Stimulated activated CD4-positive, alpha-beta T cell treated with anti-CD3 and anti-CD28 coated beads, Interleukin-1b, Interleukin-23, amount 100 ng/mL, for 24 hours (primary cell): ENCODE measurements around the gene NGEF.

Experiments used
- DNase-seq, 4 experiments: peaks; one replicate each; pipeline ENCODE4 v3.0.0-alpha.2; 2020; ENCODE audit warnings: low read depth in 4 of 4, low spot score in 1 of 4

Gene NGEF

DNA sequence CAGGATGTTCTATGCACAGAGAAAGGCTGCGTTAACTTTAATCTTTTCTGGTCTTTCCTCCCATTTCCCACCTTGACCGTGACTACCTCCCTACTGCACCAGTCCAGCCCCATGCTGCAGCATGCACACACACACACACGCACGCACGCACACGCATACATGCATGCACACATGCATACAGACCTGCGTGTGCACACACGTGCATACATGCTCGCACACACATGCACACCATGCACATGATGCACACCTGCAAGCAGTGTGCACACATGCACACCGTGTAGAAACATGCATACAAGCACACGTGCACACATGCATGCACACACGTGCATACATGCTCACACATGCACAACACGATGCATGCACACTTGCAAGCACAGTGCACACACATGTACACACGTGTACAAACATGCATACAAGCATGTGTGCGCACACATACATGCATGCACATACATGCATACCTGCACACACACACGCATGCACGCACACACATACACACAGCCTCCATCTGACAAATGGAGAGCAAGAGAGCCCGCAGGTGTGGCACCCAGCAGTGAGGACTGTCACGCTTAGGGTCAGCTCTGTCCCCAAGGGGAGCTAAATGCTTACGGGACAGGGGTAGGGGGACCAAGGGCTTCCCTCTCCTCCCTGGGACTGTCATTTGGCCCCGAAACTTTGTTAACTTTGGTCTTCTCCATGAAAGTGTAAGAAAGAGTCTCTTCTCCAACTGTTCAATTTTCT lies 124.8 kb downstream of the NGEF start:
- no peak for DNase-seq

DNA sequence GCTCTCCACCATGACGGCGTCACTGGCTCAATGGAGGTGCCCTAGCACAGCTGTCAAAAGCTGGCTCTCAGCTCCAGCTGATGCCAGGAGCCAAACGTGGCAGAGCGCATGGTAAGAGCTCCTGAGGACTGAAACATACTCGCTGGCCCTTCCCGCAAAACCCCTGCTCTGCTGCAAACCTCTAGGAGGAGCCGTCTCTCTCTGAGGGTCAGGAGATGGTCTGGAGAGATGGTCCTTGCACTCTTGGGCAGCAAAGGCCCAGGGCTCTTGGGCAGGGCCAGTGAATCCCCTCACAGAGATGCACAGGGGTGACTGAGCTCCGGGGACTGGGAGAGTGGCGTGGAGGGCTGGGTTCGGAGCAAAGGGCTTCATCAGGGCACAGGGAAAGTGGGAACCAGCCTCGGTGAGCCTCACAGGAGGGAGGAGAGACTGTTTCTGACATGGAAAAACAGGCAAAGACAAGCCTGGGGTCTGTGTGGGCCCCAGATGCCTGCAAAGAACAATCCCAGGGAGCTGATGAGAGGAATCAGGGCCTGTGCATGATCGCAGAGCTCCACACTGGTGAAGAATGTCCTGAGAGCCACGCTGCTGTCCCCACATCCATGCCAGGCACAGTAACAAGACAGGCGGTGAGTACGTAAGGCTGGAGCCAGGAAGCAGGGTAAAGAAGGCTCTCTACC lies 125.7 kb downstream of the NGEF start:
- DNase-seq = no peak

DNA sequence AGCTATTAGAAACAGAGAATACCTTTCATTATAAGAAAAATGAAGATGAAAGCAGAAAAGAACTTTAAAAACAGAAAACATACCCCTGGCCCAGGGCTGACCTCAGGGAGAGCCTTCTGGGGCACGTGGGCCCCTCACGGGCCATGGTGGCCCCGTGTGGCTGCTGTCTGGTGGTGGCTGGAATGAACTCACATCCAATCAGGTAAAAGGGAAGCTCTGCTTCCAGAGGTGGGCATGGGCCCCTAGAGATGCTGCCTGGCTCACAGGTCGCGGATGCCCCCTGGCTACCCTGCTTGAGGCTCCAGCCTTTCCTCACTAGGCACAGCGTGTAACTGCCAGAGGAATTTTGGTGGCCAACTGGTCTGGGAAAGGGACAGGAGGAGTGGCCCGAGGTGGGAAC lies 126.4 kb downstream of the NGEF start:
- DNase-seq = no peak

DNA sequence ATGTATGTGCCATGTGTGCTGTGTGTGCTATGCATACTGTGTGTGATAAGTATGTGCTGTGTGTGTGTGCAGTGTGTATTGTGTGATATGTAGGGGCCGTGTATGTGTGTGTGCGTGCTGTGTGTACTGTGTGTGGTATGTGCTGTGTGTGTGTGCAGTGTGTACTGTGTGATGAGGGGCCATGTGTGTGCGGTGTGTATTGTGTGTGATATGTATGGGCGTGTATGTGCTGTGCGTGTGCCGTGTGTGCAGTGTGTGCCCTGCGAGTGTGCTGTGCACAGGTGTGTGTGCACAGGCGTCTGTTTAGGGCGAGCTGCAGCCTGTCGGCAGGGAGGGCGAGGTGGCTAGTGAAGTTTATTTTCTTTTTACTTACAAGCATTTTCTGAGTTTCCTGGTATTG lies 126.9 kb downstream of the NGEF start:
- DNase-seq = no peak

DNA sequence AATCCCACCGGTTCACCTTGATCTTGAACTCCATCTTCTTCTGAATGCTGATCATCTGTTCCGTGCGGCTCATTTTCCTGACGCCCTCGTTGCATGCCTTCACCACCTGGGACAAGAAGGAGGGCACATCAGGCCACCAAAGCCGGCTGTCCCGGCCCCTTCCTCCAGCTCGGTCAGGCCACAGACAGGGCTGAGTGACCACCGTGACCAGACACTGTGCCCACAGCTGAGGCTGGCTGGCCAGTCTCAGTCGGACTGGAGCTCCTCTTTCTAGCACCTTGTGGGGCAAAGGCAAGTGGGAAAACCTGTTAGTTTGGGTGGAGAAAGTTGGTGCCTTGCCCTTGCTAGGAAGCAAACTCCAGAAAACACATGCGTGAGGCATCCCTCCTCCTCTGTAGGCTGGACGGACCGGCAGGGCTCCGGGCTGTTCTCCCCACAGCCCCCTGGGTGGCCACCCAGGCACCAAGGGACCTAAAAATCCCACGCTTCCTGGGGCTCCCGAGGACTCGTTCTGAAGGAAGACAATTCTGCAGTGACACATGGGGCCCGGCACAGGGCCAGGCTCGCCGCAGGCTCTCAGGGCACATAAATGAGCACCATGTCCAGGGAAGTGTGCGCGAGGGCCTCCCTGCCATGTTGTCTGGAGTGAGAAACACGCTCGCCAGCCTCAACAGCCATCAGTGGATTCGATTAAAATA lies 127.6 kb downstream of the NGEF start:
- no peak for DNase-seq

DNA sequence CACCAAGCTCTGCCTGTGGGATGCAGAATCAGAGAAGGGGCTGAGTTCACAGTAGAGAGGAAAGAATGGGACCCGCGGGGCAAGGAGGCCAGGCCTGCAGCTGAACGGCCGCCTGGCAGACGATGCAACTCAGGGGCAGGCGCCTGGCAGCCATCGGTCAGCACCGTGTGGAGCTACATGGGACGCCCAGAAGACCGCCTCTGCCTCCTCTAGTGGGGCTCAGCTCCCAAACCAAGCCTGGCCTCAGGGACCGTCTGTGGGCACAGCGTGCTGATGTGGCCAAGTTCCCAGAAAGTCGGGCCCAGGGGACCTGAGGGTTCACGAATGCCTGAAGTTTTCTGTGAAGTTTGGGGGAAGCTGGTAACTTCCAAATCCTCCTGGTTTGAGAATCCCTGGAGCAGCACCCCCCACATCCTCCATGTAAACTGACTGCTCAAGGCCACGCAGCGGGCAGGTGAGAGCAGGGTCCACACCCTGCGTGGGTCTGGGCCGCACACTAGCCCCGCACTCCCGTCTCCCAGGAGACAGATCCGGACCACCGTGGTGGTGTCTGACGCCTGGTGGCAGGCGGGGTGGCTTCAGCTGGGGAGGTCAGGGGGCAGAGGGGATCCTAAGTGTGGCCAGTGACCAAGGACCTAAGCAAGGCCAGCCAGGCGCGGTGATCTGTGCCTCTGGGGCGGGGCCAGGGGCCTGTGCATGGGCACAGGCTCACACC lies 128.3 kb downstream of the NGEF start:
- DNase-seq = no peak

DNA sequence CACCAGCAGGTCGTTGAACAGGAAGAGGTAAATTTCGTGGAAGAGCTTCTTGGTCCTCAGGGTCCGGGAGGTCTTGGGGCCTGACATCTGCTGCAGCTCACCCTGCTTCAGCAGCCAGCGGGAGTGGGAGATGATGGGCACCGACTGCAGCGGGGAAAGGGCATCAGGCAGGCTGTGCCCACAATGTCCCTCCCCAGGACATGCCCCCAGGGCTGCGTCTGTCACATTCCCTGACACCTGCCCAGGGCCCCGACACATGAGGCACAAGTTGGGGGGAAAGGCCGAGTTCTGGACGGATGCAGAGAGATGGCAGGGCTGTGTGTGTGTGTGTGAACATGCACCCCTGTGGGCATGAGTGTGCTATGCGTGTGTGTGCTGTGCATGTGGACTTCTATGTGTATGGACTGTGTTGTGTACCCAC lies 129.0 kb downstream of the NGEF start:
- DNase-seq = no peak

DNA sequence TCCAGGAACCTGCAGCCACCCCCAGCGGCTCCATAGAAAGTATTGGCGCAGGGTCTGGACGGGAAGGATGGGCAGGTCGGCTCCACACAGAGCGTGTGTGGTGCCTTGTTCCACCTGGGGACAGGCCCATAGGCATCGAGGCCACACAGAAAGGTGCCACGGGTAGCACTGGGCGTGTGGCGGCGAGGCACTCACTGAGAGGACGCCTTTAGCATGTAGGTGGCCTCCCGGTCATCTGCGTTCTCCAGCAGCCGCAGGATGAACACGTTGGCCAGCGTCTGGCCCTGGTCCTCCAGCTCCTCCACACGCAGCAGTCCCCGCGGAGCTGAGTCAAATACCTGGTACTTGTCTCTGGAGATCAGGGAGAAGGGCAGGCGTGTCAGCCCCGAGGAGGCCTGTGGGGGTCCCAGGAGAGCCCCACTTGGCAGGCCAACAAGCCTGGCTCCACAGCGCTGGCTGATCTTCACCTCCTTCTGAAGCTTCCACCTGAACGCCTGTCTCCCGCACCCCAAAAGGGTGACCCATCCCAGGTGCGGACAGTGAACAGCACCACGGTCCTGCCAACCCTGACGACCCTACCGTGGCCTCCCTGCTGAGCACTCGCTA lies 129.8 kb downstream of the NGEF start:
- DNase-seq = no peak

DNA sequence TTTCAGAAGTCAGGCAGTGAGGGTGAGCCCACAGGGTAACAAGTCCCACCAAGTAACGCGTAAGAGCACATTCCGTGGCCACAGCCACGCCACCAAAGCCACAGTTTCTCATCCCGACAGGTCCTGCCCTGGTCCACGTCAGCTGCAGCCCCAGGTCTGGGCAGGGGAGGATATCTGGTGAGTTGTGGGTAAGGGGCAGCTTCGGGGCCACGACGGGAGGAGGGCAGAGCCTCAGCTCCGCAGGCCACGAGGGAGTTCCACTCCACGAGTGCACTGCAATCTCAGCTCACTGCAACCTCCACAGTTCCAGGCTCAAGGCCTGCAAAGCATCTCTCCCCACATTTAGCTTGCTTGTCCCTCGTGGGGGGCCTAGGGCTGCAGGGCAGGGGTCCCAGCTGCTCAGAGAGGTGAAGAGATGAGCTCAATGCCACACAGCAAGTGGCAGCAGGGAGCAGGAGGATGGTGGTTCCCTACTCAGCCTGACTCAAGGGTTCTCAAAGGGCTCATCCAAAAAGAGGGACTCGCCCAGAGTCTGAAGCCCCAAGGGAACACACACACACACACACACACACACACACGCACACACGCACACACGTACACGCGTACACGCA lies 130.4 kb downstream of the NGEF start:
- DNase-seq = no peak

DNA sequence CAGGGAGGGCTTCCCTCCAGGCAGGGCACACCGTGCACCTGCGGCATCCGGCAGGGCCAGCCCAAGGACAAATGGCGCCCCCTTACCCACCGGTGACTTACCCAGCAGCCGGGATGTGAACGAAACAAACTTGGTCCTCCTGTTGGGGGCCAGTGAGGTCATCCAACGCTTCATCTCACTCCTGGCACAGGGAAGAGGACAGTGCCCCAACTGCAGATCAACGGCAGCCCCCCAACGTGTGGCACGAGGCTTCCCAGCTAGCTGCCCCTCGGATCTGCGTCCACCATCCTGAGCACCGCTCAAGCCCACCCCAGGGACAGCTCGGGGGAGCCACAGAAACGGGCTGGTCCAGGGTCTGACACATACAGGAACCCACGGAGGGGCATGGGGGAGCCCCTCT lies 131.0 kb downstream of the NGEF start:
- no peak for DNase-seq

DNA sequence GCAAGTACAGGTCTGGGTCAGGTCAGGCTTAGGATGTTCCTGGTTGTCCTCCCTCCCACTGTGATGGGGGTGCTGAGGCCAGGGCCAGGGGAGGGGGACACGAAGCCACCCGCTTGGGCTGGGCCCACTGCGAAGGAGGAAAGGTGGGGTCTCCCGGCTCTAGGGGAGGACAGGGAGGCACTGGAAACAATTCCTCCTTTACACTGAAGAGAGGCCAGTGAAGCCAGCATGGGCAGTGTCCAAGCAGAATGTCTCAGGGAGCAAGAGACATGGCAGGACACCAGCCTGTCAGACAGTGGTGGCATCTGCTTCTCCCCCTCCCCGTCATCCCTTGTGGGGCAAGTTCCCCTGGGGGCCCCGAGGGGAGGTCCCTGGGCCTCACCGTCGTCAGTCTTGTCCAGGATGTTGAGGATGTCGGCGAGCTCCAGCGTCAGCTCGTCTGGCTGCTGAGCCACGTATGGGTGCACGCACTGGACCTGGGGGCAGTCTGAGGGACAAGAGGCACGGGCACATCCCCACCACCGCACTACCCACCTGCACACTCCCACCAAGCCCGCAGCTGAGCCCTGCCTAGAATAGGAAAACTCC lies 132.2 kb downstream of the NGEF start:
- no peak for DNase-seq

DNA sequence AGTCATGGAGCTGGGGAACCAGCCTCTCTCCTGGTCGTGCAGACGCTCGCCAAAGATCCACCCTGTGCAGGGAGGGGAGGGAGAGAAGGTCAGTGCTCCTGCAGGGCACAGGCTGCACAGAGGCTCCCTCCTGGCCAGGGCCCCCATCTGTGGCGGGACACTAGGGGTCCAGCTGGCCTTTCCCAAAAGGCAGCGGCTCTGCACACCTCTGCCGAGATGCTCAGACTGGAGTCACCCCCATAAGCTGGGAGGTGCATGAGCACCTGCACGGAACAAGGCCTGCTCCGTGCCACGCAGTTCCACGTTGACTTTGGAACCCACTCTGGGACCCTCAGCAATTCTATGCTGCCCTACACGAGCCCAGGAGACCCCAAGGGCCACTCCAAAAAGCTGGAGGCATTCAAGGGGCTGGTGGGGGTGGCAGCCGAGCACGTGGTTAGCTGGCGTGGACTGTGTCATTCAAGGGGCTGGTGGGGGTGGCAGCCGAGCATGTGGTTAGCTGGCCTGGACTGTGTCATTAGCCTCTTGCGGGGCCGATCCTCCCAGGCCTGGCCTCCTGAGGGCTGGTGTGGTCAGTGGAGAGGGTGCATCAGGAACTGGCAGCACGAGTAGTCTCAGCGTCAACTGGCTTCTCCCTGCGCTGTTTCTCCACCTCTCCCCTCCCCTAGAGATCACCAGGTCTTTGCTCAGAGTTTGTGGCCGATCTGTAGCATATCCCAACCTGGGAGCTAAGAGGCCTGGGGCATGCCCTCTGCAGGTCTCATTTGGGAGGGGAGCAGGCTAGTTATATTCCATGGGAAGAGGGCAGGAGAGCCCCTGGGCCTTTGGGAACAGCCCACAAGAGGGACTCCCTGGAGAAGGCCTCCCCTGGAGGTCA lies 133.2 kb downstream of the NGEF start:
- DNase-seq = no peak

DNA sequence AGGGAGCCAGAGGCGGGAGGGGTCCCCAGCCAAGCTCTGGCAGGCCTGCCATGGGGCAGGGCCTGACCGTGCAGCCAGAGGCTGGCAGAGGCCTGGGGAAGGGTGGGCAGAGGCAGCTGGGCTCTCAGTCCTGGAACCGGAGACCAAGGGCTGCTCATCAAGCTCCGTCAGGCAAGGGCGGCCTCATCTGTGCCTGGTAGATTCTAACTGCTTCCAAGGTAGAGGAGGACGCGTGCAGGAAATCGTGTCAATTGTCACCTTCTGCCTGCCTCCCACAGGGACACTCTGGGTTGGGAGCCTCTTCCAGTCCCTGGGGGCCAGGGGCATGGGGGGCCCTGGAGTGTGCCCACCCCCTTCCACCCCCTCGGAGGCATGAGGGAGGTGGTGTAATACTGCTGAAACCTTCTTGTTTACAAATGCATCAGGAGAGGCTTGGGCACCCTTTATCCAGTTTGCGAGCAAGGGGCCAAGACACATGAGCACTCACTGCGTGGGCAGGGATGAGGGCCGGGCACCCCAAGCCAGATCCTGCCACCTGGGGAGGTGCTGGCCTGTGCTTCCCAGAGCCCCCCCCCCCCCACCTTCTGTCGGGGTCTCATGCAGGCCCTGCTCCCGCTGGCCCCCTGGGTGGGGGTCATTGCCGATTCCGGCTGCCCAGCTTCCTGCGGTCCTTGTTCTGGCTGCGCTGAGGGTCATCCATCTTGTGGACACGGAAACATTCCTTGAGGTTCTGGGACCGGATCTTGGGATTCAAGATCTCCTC lies 134.0 kb downstream of the NGEF start:
- DNase-seq = no peak

DNA sequence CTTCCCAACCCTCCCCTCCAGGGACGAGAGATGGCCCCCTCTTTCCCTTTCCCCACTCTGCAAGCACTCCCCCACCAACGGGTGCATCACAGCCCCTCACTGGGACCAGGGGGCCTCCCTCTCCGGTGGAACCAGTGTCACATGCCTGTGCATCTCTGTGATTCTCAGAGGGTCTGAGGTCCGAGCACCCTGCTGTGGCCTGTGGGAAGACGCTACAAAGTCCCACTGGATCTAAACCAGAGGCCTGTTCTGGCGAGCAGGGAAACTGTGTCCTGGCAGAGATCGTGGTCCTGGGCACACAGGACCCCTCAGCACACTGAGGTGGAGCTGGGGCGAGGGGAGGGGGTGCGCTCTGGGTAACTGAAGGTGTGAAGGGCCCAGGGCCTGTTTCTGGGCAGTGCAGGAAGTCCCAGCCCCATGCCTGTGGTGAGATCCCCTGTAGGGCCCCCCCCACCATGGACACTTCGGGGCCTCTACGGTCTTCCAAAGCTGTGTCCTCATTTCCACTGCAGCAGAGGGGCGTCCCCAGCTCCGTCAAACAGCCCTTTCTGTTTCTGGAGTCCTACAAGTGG lies 135.0 kb downstream of the NGEF start:
- DNase-seq = no peak

DNA sequence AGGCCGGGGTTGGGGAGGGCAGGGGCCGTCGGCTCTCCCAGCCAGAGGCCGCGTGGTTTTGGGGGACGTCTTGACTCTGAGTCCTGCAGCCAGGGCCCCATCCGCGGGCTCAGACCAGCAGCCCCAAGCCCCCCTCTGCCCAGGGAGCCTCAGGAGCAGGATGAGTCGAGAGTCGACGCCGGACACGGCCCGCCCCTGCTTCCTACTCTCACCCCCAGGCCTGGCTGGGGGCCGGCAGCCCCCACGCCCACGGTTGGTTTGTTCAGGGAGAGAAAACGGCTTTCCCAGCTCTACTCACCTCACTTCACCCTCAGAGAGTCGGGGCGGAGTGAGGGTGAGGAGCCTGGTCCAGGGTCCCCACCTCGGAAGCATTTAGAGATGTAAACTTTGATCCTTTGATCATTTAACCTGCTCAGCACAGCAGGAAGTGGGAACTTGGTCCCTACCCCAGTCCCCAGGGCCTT lies 136.0 kb downstream of the NGEF start:
- DNase-seq = no peak

DNA sequence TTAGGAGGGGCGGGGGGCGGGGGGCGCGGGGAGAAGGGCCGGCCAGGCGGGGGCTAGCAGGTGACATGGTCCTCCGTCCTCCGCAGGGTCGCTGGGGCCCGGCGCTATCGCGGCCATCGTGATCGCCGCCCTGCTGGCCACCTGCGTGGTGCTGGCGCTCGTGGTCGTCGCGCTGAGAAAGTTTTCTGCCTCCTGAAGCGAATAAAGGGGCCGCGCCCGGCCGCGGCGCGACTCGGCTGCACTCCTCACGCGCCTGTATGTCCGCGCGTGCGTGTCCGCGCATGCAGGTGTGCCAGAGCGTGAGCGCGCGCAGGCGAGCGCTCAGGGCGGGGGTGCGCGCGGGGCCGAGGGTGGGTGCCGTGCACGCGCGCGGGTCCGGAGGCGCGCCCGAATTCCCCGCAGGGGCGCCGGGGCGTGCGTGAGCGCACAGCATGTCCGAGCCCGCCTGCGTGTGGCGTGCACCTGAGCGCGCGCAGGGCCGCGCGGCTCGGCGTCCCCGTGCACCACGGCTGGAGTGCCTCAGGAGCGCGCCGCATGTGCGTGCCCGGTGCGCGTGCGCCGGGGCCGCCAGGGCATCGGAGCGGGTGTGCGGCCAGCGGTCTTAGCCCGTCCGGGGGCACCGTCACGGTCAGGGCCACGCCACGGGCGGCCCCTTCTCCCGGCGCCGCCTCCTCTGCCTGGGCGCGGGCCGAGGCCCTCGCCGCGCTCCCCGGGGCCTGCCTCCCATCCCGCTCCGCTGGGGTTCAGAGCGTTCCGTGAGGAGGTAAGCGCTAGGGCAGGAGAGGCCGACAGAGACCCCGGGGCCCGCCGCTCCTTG lies 136.7 kb downstream of the NGEF start:
- peak in 2 of 4 experiments; percentile 21 to 31 for DNase-seq
